Measurements from ENCODE around the gene CCDC81.

CCDC81 gene

DNA sequence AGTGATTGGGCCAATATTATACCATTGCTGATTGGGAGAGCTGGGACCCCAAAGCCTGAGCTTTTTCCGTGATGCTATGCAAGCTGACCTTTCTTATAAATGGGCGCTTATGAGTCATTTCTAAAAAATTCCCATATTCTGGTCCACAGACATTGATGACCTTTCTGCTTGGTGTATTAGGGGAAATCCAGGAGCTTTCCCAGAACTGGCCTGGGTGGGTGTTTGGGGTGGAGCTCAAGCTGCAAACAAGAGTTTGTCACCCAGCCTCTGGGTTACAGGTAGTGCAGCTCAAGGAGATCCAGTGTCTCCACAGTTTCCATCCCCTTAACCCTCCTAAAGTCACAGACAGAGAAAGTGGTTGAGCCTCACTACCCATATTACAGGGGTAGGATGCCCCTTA lies 67.7 kb downstream of the CCDC81 start:
- no peak for DNase-seq

DNA sequence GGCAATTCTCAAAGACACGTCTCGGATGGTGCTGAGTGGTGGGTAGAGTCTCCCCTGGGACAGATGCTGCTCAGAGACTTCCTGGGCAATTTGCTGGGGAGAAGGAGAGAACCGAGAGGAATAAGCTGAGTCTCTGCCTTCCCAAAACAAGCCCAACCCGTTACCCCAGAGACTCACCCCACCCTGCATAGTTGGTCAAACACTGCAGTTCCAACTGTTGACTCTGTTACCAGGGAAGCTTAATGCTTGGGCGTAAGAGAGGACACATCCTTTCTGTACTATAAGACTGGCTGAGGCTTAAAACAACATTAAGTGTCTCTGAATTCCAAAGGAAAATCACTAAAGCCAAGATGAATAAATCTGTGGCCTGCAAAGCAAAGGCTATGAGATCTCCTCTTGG lies 68.1 kb downstream of the CCDC81 start:
- no peak for DNase-seq

DNA sequence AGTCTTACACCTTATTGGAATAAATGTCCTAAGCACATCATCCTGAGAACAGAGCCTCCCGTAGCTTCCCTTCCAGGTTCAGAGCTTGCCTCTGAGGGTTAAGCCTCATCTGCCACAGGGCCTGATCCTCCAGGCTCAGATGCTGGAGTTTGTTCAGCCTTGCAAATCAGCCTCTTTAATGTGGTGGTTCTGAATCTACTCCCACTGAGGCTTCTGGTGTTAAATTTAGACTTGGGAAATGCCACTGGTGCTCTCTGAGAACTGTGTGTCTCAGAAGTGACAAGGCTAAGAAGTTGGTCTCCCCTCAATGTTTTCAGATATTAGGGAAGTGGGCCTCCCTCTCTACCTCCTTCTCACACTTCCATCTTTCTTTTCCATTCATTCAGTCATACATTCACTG lies 68.7 kb downstream of the CCDC81 start:
- no peak for DNase-seq

DNA sequence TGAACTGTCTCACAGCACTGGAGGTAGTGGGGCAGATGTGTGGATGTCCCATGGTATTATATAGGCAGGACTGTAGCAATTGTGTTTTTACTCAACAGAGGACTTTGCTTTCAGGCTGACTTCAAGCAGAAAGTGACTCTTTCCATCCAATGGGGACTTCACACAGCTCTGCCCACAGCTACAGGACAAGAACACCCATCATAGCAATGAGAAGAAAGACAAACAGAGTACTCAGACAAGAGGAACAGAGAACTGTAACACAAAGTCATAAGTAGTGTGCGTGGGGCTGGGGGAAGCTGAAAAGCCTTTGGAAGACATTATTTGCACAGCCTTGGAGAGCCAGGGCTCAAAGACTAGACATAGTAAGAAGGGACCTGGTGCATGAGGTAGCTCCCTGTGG lies 70.3 kb downstream of the CCDC81 start:
- no peak for DNase-seq

DNA sequence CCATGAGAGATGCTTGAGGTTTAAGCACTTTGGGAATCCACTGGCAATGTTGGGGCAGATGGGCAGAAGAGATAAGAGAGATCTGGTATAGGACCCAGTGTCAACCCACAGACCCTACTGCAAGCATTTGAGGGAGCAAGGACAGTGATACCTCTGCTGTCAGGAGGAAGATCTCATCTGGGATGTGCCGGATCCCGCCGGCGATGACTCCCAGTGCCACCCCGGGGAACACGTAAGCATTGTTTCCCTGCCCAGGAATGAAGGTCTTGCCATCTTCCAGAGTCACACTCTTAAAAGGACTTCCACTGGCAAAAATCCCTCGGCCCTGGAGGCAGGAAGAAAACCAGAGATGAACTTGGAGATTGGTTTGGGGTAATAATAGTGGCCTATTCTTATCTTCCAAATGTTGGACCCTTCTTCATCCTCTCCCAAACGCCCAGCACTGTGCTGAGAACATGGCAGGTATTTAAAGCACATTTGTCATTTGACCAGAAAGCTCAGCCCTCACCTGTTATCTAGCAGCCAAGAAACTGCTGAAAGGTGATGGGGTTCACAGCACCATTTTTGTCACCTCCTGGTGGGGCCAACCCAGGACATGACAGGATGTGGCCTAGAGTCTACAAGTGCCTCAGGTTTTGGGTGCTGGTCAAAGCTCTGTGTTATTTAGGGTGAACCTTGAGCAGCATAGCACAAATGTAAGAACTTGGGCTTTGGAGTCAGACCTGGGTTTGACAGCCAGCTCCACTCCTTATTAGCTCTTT lies 71.7 kb downstream of the CCDC81 start:
- DNase-seq: no peak

DNA sequence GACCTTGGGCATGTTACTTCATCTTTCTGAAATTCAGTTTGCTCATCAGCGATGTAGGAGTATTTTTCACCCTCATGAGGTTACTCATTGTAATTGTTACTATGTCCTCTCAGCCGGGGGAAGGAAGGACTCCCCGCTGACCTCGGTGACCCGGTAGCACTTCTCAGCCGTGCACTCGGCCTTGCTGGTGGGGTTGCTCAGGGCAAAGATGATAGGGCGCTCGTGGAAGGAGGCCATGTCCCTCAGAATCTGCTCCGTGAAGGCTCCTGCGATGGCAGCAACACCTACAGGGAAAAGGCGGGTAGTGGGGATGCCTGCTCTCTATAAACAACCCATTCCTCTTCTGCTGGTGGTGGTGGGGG lies 72.2 kb downstream of the CCDC81 start:
- DNase-seq: no peak

DNA sequence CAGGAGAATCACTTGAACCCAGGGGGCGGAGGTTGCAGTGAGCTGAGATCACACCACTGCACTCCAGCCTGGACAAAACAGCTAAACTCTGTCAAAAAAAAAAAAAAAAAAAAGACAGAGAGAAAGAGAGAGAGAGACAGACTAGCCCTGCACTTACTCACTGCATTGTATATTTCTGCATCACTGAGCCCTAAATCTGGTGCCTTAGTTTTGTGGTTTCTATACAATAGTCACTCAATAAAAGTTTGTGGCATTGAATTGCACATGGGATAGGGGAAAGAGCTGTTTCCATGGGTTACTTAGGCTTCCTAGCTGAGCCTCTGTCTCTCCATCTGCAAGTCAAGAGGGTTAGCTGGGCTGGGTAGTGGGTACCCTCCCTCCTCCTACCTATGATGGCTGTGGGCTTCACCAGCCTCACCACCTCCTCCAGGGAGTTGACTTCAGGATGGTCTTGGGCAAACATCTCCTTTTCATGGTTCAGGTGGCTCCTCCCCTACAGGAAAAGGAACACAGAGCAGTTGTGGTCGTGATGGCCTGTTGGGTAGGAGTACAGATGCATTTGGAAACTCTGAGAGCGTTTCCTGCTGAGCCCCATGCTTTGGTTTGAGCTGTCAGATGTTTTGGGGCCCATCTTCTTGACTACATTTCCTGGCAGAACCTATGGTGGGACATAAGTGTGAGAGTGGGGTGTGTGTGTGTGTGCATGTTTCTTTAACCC lies 73.2 kb downstream of the CCDC81 start:
- no peak for DNase-seq

DNA sequence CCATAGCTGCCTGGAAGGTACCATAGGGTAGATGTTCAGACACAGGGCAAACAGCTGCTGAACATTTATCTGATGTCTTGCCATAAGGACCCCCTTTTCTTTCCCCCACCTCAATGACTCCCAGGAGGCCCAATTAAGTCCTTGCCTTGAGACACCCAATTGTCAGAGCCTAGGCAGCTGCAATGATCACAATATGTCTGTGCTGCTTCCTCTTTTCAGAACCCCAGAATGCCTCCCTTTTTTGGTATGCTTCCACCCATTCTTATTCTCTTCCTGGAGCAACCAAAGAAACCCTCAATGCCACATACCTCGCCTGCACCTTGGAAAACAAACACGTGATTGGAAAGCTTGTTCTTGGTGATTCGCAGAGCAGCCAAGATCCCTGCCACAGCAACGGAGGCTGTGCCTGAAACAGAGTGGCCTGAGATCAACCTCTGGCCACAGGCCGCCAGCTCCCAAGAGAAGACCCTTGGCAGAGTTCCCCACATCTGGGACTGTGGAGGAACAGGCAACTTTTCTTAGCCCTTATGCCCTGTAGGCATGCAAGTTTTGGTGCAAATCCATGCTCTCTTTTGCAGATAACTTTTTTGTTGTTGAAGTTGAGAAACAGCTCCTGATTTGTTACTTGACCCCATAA lies 75.4 kb downstream of the CCDC81 start:
- DNase-seq: no peak

DNA sequence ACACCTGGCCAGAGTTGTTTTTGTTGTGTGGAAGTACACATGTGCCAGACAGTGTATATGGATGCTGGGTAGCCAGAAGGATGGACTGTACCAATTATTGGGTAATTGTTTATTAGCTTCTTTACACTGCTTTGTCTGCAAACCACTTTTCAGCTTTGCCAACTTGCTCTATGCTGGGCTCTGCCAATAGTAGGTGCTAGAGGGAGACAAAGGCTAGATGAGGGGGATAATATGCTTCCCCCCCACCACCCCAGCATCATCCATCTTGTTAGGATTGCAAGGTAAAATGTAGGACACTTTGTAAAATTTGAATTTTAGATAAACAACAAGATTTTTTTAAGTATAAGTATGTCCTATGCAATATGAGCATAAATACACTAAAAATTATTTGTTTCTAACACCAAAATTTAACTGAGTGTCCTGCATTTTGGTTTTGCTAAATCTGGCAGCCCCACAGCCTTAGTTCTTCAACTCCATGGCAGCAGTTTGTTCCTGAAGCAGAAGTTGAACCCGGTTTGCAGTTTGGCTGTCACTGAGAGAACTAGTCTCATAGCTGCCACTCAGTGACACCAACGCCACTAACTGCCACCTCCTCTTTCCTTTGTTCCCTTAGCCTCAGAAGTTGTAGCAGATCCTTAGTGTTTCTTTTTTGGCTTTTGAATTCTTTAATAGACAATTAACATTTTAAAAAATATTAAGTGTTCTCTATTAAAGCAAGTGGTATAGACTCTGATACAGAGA lies 78.8 kb downstream of the CCDC81 start:
- DNase-seq: no peak

DNA sequence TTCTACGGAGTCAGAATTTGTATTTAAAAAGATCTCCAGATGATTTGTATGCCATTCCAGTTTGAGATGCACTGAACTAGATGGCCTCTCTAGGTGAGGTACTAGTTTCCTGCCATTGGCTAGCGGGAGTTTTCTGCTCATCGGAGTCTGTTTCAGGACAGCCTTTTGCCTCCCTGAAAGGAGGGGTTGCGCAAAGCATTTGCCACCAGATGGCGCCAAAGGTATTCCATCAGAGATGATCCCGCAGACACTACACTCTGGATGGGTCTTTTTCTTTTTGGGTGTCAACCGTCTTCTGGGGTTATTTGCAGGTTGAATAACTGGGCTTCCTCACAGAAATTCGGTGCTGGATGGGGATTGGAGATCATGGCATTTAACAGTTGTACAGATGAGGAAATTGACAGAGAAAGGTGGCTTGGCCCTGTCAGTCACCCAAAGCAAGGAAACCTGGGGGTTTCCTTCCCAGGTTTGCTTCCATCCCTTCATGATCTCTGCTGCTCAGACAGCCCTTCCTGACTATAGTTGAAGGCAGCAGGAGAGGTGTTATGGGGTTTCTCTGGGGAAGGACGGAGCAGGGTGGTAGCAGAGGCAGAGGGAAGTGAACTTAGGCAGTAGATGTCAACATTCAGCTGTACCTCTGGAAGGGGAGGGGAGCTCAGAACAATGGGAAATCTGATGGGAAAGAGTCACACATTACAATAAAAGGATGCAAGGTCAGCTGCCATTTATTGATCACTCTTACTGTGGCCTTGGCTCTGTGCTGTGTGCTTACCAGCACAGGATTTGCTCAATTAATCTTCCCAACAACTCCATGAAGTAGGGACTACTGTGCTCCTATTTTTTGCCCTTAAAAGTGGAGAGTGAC lies 81.6 kb downstream of the CCDC81 start:
- peak; percentile 82 for DNase-seq

DNA sequence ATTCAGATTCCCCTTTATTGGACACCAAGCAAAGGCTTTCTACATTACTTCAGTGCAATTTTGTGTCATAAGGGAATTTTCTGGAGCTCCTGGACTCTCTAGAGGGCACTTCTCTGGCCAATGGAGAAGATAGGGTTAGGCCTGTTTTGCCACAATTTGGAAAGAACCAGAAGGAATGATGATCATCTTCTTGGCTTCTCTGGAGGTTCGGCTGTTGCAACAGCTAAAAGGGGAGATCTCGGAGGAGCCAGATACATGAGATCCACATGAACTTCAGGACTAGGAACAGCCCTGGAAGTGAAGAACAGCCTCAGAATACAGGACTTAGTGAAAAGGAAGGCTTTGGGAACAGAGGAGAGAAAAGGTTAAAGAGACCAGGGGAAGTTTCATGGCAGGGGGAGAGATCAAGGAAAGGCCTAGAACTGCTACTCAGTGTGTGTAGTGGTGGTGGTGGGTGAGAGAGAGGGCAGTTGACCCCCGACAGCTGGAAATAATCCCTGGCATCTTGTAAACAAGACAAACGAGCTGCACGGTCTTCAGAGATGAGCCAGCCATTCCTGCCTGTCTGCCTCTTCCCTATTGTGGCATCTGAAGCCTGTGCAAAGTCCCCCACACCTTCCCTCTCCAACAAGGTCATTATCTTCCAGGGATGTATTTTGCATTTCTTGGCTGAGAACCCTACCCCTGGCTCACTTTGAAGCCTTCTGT lies 83.8 kb downstream of the CCDC81 start:
- no peak for DNase-seq

DNA sequence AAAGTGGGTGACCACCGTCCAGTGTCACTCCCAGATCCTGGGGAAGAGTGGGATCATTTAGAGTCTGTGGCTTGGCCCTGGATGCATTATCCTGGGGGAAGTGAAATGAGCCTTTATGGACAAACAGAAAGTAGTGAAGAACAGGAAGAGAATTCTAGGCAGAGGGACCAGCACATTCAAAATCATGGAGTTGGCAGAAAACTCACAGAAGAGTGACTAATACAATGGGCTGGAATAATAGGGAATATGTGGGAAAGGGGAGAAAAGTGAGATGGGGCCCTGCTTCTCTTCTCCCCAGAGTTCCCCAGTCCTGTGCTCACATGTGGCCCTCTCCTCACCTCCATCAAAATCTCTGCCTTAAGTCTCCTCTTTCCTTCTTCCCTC lies 84.3 kb downstream of the CCDC81 start:
- DNase-seq: no peak

DNA sequence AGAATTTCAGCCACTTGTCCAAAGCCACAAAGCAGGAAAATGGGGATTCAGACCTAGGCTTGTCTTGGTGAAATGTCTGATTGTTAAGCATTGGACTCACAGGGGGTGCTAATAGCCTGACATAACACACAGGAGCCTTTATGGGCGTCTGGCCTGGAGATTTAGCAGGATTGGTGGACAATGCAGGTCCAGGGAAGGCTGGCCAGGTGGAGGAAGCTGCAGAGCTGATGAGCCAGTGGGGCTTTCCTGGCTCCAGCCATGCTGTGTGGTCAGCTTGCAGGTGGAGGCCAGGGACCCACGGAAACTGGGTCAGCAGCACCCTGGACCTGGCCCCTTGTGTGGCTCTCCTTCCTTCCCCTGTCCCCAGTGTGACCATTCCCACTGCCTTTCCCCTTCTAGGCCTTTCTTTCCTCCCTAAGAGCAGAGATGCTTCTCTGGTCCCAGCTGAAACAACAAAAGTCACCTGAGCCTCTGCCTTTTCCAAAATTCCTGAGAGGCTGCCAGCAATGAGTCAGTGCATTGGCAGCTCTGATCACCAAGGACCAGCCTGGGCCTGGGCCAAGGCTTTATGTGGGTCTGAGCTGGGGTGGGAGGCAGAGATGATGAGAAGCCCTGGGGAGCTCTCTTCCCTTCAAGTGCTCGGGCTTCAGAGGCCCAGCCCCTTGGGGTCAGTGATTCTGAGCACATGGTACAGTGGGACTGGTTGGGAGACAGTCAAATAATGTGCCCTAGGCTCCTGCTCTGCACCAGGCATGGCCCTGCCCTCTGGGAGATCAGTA lies 85.2 kb downstream of the CCDC81 start:
- no peak for DNase-seq

DNA sequence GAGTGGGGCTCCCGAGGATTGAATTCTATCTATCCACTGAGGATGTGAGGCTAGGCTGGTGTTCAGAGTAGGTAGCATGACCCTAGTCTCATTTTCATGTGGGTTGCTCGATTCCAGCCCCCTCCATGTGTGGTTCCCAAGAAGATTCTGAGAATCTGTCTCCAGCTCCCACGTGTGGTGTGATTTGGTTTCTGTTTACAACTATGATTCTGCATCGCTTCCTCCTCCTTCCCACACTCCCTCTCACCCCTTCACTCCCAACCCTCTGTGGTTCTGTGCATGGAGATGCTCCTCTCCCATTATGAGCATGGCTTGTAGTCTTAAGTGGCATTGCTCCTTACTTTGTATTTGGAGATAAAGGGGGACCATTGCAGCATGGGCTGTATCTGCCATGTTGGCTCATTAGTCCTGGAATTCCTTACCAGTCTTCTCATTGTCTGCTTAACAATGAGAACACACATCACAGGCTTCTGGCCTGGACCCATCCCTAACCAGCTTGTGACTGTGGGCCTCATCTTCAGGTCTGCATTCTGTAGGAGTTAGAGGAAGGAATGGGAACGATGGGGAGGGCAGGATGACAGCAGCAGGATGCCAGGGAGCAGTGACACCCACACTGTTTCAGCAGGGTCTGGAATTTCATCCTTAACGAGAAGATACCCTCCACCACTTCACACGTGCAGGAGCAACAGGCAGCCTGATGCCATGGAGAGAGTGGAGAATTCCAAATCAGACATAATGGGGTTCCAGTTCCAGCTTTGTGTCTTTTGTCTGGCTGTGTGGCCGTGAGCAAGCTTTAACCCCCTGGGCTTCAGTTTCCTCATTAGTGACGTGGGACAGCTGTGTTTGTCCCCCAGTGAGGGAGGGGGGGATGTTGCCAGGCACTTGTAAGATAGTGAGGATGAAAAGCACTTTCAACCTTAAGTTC lies 86.0 kb downstream of the CCDC81 start:
- DNase-seq: no peak

DNA sequence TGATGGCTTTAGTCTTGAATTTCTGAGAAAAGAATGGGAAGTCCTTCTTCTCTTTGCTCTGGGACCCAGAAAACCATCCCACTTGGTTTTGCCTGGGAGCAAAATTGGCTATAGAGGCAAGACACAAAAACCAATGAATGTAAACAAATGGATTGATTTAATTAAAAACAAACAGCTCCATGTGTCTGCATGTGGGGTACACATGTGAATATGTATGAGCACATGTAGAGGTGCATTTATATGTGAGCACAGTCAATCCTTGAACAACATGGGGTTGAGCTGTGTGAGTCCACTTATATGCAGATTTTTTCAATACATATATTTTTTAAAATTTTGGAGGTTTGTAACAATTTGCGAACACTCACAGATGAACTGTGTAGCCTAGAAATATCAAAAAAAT lies 87.2 kb downstream of the CCDC81 start:
- DNase-seq: no peak

DNA sequence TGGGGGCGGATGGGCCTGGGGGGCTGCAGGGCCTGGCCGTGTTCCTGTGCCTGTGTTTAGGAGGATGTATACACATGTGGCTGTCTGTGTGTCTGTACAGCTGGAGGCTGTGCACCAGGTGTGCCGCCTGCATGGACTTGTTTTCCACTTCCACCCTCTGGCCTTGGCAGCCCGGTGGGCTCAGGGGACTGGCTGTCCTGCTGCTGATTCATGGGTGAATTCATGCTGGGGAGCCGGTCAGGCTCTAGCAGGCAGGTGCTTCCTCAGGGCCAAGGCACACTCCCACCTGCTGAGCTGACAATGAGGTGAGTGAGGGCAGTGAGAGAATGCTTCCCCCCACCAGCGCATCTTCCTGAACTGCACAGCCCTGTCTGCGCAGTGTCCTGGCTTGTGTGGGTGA lies 88.4 kb downstream of the CCDC81 start:
- no peak for DNase-seq

DNA sequence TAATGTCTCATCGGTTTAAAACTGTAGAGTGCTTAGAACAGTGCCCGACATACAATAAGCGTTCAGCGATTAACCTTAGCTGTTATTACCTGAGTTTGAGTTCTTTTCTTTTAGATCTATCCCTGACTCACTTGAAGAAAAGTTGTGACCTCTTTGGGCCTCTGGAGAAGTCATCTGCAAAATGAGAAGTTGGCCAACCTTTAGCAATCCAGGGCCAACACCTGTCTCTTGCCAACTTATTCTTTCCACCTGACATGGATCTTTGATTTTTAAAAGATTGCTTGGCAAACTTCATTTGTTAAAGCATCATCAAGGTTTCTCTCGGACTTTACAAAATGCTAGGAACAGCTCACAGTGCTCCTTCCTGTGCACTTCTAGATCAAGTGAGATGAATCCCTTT lies 89.3 kb downstream of the CCDC81 start:
- DNase-seq: no peak

DNA sequence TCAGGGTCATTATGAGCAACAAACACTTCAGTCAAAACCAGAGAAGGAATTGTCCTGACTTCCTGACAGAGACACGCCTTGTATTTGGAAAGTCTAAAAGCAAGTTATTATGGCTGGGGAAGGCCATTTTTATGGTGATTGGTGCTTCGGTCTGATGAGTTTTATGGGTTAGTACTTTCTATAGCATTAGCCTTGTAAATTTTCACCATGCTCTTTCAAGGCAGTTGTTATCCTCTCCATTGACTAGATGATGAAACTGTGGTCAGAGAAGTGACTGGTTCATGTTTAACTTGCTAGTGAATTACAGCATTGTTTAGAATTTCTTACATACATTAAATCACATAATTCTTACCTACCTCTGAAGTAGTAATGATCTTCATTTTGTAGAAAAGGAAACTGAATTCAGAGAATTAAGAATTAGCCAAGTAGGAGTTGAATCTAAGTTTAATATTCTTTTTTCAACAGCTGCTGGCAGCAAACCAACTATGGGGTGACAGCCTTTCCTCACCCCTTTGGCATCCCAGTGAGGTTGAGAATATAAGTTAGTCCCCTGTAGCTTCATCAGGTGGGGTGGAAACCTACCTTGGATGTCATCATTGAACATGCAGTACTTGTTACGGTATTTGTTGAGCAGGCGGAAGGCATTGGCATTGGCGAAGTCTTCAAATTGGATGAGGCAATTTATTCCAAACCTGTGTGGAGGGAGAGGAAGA lies 90.0 kb downstream of the CCDC81 start:
- DNase-seq: no peak

DNA sequence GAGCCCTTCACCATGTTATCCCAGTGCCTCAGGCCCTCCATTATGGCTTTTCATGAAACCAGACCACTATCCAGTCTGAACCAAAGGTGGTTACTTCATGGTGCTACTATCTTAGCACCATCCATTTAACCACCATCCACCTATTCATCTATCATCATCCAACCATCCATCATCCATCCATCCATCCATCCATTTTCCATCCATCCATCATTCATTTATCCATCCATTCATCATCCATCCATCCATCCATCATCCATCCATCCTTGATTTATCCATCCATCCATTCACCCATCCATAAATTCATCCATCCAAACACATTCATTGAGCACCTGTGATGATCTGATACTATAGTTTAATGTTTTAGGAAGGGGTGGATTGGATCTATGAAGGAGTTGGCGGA lies 93.5 kb downstream of the CCDC81 start:
- no peak for DNase-seq
